WTC11 (cell line): Measurements from ENCODE around the gene PIMREG. TPM values are rescaled to one million over a fixed set of nuclear protein-coding genes. Genes with fewer than 3 reads are reported as not detected.

Experiments
- ATAC-seq: fragments of 200-7000 bp; cut with Tn5 transposase; 2 replicates; pipeline ENCODE4 v1.10.0; 2021; ENCODE audit warnings: mild to moderate bottlenecking, moderate library complexity
- CTCF ChIA-PET: fragments of 300-600 bp; sonication (Branson Sonifier 250); formaldehyde crosslinking; loops from one replicate; lab custom pipeline; 2021; ENCODE audit warnings: antibody characterized with exemption; lab: Charles Lee
- POLR2A ChIA-PET: fragments of 350-600 bp; sonication (Branson Sonifier 250); formaldehyde crosslinking; loops from one replicate; lab custom pipeline; 2021; ENCODE audit warnings: antibody characterized with exemption; lab: Charles Lee
- DNase-seq: peaks from one replicate; pipeline ENCODE4 v3.0.0; 2021; ENCODE audit warnings: low spot score
- H3K27ac Mint-ChIP-seq: 2 replicates; pipeline ENCODE4 v1.8.0; 2021; ENCODE audit warnings: mixed read lengths
- H3K27me3 Mint-ChIP-seq: 2 replicates; pipeline ENCODE4 v1.8.0; 2021; ENCODE audit warnings: low read depth, mild to moderate bottlenecking, moderate library complexity, mixed read lengths
- H3K36me3 Mint-ChIP-seq: 2 replicates; pipeline ENCODE4 v1.8.0; 2021; ENCODE audit warnings: mixed read lengths
- H3K4me1 Mint-ChIP-seq: 2 replicates; pipeline ENCODE4 v1.8.0; 2022; ENCODE audit warnings: mixed read lengths
- H3K4me3 Mint-ChIP-seq: 2 replicates; pipeline ENCODE4 v1.8.0; 2021; ENCODE audit warnings: mild to moderate bottlenecking, moderate library complexity, mixed read lengths
- H3K9me3 Mint-ChIP-seq: 2 replicates; pipeline ENCODE4 v1.8.0; 2021; ENCODE audit warnings: mixed read lengths
- IRF2 ChIP-seq: sonication (generic); formaldehyde crosslinking; IDR thresholded peaks from 2 replicates; pipeline ENCODE4 v1.8.0; 2022; ENCODE audit warnings: low read depth, missing genetic modification reagents, borderline replicate concordance
- JAZF1 ChIP-seq: fragments of 250-450 bp; sonication (Bioruptor Pico); IDR thresholded peaks from 2 replicates; pipeline ENCODE4 v1.9.0; 2021; ENCODE audit warnings: moderate library complexity, mild to moderate bottlenecking, inconsistent platforms
- NR1H2 ChIP-seq: sonication (generic); formaldehyde crosslinking; IDR thresholded peaks from 2 replicates; pipeline ENCODE4 v1.9.0; 2021; ENCODE audit warnings: mild to moderate bottlenecking, moderate library complexity, missing genetic modification reagents
- TCF7 ChIP-seq: sonication (generic); formaldehyde crosslinking; IDR thresholded peaks from 2 replicates; pipeline ENCODE4 v1.8.0; 2022; ENCODE audit warnings: mild to moderate bottlenecking, low read depth, missing genetic modification reagents, moderate library complexity
- TP53 ChIP-seq: sonication (generic); formaldehyde crosslinking; IDR thresholded peaks from 2 replicates; pipeline ENCODE4 v1.8.1; 2023; ENCODE audit warnings: mild to moderate bottlenecking, missing genetic modification reagents
- ZNF121 ChIP-seq: sonication (generic); formaldehyde crosslinking; IDR thresholded peaks from 2 replicates; pipeline ENCODE4 v1.8.0; 2023; ENCODE audit warnings: missing genetic modification reagents
- ZNF138 ChIP-seq: sonication (generic); formaldehyde crosslinking; conservative IDR thresholded peaks from 2 replicates; pipeline ENCODE4 v1.8.1; 2022; ENCODE audit warnings: mild to moderate bottlenecking, moderate library complexity, missing genetic modification reagents
- ZNF317 ChIP-seq: sonication (generic); formaldehyde crosslinking; IDR thresholded peaks from 2 replicates; pipeline ENCODE4 v1.8.1; 2023; ENCODE audit warnings: low read depth, mild to moderate bottlenecking, moderate library complexity, missing genetic modification reagents, borderline replicate concordance
- ZNF416 ChIP-seq: fragments of 250-450 bp; sonication (Bioruptor Pico); IDR thresholded peaks from 2 replicates; pipeline ENCODE4 v1.9.0; 2021; ENCODE audit warnings: mild to moderate bottlenecking, inconsistent platforms
- ZNF423 ChIP-seq: fragments of 250-450 bp; sonication (Bioruptor Pico); IDR thresholded peaks from 2 replicates; pipeline ENCODE4 v2.1.2; 2022; ENCODE audit warnings: mild to moderate bottlenecking, moderate library complexity
- ZNF671 ChIP-seq: fragments of 250-450 bp; sonication (Bioruptor Pico); IDR thresholded peaks from 2 replicates; pipeline ENCODE4 v1.8.0; 2021; ENCODE audit warnings: mild to moderate bottlenecking
- total RNA-seq: library from RNA; stranded (reverse); gene quantifications from 3 replicates; pipeline ENCODE4 v1.2.3, GENCODE V29; 2021
- TF ChIP-seq, protein P1 (sequence below): sonication (generic); formaldehyde crosslinking; IDR thresholded peaks from 2 replicates; pipeline ENCODE4 v1.8.0; 2023; ENCODE audit warnings: missing genetic modification reagents
- TF ChIP-seq, protein P2 (sequence below): sonication (generic); formaldehyde crosslinking; IDR thresholded peaks from 2 replicates; pipeline ENCODE4 v1.8.1; 2022; ENCODE audit warnings: missing genetic modification reagents, borderline replicate concordance
- TF ChIP-seq, protein P3 (sequence below): sonication (generic); formaldehyde crosslinking; IDR thresholded peaks from 2 replicates; pipeline ENCODE4 v1.8.0; 2023; ENCODE audit warnings: mild to moderate bottlenecking, missing genetic modification reagents
- TF ChIP-seq, protein P4 (sequence below): sonication (generic); formaldehyde crosslinking; IDR thresholded peaks from 2 replicates; pipeline ENCODE4 v1.8.0; 2022; ENCODE audit warnings: mild to moderate bottlenecking, missing genetic modification reagents
- TF ChIP-seq, protein P5 (sequence below): sonication (generic); formaldehyde crosslinking; IDR thresholded peaks from 2 replicates; pipeline ENCODE4 v1.8.1; 2023; ENCODE audit warnings: mild to moderate bottlenecking, missing genetic modification reagents
- TF ChIP-seq, protein P6 (sequence below): fragments of 250-450 bp; sonication (Bioruptor Pico); IDR thresholded peaks from 2 replicates; pipeline ENCODE4 v1.9.0; 2021; ENCODE audit warnings: moderate library complexity, mild to moderate bottlenecking, inconsistent platforms, borderline replicate concordance
- TF ChIP-seq, protein P7 (sequence below): sonication (generic); formaldehyde crosslinking; IDR thresholded peaks from 2 replicates; pipeline ENCODE4 v1.8.1; 2023; ENCODE audit warnings: mild to moderate bottlenecking, moderate library complexity, missing genetic modification reagents
- TF ChIP-seq, protein P8 (sequence below): fragments of 250-450 bp; sonication (Bioruptor Pico); IDR thresholded peaks from 2 replicates; pipeline ENCODE4 v1.9.0; 2021; ENCODE audit warnings: mild to moderate bottlenecking

The PIMREG gene
- total RNA-seq, 1 experiment from 2014 or later, result 92.2 TPM

DNA sequence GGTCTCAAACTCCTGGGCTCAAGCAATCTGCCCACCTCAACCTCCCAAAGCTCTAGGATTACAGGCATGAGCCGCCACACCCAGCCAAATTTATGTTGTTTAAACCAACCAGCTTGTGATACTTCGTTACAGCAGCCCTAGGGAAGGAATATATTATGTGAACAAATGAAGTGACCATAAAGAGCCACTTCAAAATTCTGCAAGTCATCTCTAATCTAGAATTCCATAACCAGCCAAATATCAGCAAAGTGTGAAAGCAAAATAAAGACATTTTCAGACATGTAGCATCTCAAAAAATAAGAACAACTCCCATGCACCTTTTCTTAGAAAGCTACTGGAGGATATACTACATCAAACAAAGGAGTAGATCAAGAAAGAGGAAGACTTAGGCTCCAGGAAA is 45.3 kb upstream of the PIMREG start (continued):
- TF ChIP-seq, protein P1, sequence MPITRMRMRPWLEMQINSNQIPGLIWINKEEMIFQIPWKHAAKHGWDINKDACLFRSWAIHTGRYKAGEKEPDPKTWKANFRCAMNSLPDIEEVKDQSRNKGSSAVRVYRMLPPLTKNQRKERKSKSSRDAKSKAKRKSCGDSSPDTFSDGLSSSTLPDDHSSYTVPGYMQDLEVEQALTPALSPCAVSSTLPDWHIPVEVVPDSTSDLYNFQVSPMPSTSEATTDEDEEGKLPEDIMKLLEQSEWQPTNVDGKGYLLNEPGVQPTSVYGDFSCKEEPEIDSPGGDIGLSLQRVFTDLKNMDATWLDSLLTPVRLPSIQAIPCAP (CRISPR knock-in tag), result no peak
- TF ChIP-seq, protein P2, sequence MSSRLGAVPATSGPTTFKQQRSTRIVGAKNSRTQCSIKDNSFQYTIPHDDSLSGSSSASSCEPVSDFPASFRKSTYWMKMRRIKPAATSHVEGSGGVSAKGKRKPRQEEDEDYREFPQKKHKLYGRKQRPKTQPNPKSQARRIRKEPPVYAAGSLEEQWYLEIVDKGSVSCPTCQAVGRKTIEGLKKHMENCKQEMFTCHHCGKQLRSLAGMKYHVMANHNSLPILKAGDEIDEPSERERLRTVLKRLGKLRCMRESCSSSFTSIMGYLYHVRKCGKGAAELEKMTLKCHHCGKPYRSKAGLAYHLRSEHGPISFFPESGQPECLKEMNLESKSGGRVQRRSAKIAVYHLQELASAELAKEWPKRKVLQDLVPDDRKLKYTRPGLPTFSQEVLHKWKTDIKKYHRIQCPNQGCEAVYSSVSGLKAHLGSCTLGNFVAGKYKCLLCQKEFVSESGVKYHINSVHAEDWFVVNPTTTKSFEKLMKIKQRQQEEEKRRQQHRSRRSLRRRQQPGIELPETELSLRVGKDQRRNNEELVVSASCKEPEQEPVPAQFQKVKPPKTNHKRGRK, result no peak
- TF ChIP-seq, protein P3, sequence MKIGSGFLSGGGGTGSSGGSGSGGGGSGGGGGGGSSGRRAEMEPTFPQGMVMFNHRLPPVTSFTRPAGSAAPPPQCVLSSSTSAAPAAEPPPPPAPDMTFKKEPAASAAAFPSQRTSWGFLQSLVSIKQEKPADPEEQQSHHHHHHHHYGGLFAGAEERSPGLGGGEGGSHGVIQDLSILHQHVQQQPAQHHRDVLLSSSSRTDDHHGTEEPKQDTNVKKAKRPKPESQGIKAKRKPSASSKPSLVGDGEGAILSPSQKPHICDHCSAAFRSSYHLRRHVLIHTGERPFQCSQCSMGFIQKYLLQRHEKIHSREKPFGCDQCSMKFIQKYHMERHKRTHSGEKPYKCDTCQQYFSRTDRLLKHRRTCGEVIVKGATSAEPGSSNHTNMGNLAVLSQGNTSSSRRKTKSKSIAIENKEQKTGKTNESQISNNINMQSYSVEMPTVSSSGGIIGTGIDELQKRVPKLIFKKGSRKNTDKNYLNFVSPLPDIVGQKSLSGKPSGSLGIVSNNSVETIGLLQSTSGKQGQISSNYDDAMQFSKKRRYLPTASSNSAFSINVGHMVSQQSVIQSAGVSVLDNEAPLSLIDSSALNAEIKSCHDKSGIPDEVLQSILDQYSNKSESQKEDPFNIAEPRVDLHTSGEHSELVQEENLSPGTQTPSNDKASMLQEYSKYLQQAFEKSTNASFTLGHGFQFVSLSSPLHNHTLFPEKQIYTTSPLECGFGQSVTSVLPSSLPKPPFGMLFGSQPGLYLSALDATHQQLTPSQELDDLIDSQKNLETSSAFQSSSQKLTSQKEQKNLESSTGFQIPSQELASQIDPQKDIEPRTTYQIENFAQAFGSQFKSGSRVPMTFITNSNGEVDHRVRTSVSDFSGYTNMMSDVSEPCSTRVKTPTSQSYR (CRISPR knock-in tag), result no peak
- TF ChIP-seq, protein P4, sequence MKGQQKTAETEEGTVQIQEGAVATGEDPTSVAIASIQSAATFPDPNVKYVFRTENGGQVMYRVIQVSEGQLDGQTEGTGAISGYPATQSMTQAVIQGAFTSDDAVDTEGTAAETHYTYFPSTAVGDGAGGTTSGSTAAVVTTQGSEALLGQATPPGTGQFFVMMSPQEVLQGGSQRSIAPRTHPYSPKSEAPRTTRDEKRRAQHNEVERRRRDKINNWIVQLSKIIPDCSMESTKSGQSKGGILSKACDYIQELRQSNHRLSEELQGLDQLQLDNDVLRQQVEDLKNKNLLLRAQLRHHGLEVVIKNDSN, result no peak
- TF ChIP-seq, protein P5, sequence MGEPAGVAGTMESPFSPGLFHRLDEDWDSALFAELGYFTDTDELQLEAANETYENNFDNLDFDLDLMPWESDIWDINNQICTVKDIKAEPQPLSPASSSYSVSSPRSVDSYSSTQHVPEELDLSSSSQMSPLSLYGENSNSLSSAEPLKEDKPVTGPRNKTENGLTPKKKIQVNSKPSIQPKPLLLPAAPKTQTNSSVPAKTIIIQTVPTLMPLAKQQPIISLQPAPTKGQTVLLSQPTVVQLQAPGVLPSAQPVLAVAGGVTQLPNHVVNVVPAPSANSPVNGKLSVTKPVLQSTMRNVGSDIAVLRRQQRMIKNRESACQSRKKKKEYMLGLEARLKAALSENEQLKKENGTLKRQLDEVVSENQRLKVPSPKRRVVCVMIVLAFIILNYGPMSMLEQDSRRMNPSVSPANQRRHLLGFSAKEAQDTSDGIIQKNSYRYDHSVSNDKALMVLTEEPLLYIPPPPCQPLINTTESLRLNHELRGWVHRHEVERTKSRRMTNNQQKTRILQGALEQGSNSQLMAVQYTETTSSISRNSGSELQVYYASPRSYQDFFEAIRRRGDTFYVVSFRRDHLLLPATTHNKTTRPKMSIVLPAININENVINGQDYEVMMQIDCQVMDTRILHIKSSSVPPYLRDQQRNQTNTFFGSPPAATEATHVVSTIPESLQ (CRISPR knock-in tag), result no peak
- TF ChIP-seq, protein P6, sequence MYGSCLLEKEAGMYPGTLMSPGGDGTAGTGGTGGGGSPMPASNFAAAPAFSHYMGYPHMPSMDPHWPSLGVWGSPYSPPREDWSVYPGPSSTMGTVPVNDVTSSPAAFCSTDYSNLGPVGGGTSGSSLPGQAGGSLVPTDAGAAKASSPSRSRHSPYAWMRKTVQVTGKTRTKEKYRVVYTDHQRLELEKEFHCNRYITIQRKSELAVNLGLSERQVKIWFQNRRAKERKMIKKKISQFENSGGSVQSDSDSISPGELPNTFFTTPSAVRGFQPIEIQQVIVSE (CRISPR knock-in tag), result no peak
- TF ChIP-seq, protein P7, sequence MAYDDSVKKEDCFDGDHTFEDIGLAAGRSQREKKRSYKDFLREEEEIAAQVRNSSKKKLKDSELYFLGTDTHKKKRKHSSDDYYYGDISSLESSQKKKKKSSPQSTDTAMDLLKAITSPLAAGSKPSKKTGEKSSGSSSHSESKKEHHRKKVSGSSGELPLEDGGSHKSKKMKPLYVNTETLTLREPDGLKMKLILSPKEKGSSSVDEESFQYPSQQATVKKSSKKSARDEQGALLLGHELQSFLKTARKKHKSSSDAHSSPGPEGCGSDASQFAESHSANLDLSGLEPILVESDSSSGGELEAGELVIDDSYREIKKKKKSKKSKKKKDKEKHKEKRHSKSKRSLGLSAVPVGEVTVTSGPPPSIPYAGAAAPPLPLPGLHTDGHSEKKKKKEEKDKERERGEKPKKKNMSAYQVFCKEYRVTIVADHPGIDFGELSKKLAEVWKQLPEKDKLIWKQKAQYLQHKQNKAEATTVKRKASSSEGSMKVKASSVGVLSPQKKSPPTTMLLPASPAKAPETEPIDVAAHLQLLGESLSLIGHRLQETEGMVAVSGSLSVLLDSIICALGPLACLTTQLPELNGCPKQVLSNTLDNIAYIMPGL (CRISPR knock-in tag), result no peak
- no peak for TF ChIP-seq IRF2 (CRISPR knock-in tag)
- TF ChIP-seq, protein P8, sequence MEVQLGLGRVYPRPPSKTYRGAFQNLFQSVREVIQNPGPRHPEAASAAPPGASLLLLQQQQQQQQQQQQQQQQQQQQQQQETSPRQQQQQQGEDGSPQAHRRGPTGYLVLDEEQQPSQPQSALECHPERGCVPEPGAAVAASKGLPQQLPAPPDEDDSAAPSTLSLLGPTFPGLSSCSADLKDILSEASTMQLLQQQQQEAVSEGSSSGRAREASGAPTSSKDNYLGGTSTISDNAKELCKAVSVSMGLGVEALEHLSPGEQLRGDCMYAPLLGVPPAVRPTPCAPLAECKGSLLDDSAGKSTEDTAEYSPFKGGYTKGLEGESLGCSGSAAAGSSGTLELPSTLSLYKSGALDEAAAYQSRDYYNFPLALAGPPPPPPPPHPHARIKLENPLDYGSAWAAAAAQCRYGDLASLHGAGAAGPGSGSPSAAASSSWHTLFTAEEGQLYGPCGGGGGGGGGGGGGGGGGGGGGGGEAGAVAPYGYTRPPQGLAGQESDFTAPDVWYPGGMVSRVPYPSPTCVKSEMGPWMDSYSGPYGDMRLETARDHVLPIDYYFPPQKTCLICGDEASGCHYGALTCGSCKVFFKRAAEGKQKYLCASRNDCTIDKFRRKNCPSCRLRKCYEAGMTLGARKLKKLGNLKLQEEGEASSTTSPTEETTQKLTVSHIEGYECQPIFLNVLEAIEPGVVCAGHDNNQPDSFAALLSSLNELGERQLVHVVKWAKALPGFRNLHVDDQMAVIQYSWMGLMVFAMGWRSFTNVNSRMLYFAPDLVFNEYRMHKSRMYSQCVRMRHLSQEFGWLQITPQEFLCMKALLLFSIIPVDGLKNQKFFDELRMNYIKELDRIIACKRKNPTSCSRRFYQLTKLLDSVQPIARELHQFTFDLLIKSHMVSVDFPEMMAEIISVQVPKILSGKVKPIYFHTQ (CRISPR knock-in tag), result no peak

DNA sequence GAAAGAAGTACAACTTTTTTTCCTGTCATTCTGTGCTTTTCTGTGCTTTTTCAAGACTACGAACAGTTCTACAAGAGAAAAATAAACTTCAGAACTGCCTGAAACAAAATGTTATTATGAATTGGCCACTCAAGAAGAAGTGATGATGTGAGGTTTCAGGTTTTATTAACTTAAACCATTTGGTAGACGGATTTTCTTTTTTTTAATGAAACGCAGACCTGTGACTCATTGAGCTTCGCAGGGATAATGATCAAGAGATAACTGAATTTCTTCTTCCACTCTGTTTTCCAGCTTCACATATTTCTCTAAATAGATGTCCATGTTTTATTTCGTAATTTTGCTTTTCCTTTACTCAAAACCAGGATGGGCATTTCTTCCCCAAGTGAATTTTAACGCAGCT is 42.0 kb upstream of the PIMREG start:
- Mint-ChIP-seq H3K4me3 (no peak overlapping the region), H3K4me1 (no peaks in the 10 kb centered on the region), H3K9me3 (peaks cover 4% of the 10 kb centered on the region), H3K36me3 (peaks cover 4% of the 10 kb centered on the region), H3K27ac (no peak overlapping the region), H3K27me3 (no peaks in the 10 kb centered on the region; the same call in 1 of the 2 replicates)
- ChIA-PET CTCF (interaction anchor here (1.5 to 2.5 kb wide), 2 partner anchors 10 to 111 kb away, joined by 4 to 7 read pairs; no protein-coding TSS in a partner anchor), POLR2A (no interaction called here)
- DNase-seq, result no peak
- no peak for ATAC-seq
- TF ChIP-seq NR1H2 (CRISPR knock-in tag) (no peak), ZNF671 (CRISPR knock-in tag) (no peak), ZNF121 (no peak), ZNF416 (CRISPR knock-in tag) (no peak), ZNF317 (no peak), ZNF423 (CRISPR knock-in tag) (no peak), TCF7 (no peak), TP53 (CRISPR knock-in tag) (no peak), ZNF138 (CRISPR knock-in tag) (no peak), JAZF1 (CRISPR knock-in tag) (no peak)
- TF ChIP-seq, protein P8 (CRISPR knock-in tag), result no peak
